Measurements from ENCODE around the gene LPAR3. TPM values are rescaled to one million over a fixed set of nuclear protein-coding genes. Genes with fewer than 3 reads are reported as not detected.

Gene LPAR3
- total RNA-seq, 1 donor from 2014 or later = 2.4 TPM

DNA sequence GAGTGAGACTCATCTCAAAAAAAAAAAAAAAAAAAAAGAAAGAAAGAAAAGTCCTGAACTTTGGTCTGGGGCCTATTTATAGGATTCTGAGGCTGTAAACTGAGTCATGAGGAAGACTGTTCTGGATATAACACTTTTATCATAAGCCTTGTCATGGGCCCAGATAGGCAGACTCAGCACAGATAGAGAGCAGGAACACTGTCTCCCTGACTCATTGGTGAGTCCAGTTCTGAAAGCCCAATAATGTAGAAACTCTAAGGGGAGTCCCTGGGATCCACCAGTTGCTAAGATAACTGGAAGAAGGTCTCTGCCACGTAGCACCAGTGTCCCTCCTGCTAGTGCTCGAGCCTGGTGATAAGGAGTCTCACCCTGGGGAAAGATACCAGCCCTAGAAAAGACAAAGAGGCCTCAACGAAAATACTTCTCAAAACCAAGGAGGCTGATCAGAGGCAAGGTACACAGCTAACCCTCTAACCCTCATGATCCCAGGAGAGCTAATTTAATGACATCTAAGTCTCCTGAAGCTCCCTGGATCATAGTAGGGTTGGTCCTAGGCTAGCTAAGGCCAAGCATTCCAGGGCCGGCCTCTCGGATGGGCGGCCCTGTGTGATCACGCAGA is 43.5 kb downstream of the LPAR3 start:
- no peak overlapping the region for H3K4me3 ChIP-seq
- no peaks in the 10 kb centered on the region for H3K27me3 ChIP-seq
- no peak overlapping the region for H3K9ac ChIP-seq
- H3K27ac ChIP-seq = no peak overlapping the region
- H3K36me3 ChIP-seq = no peaks in the 10 kb centered on the region
- H3K79me2 ChIP-seq (ENCODE audit: low read depth) = no peaks in the 10 kb centered on the region
- H4K20me1 ChIP-seq (ENCODE audit: low read depth) = no peaks in the 10 kb centered on the region
- TF ChIP-seq, protein P1, sequence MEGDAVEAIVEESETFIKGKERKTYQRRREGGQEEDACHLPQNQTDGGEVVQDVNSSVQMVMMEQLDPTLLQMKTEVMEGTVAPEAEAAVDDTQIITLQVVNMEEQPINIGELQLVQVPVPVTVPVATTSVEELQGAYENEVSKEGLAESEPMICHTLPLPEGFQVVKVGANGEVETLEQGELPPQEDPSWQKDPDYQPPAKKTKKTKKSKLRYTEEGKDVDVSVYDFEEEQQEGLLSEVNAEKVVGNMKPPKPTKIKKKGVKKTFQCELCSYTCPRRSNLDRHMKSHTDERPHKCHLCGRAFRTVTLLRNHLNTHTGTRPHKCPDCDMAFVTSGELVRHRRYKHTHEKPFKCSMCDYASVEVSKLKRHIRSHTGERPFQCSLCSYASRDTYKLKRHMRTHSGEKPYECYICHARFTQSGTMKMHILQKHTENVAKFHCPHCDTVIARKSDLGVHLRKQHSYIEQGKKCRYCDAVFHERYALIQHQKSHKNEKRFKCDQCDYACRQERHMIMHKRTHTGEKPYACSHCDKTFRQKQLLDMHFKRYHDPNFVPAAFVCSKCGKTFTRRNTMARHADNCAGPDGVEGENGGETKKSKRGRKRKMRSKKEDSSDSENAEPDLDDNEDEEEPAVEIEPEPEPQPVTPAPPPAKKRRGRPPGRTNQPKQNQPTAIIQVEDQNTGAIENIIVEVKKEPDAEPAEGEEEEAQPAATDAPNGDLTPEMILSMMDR (IDR thresholded peaks at IDR 0.05) = no peak
- TF ChIP-seq EZH2 (IDR thresholded peaks at IDR 0.05) = no peak
- no peak for TF ChIP-seq EZH2phosphoT487 (IDR thresholded peaks at IDR 0.05)
- no peaks in the 10 kb centered on the region for H3K9me3 Mint-ChIP-seq
- no peak overlapping the region for H3K4me3 Mint-ChIP-seq
- no peaks in the 10 kb centered on the region for H3K36me3 Mint-ChIP-seq
- no peak for DNase-seq (ENCODE audit: low spot score)
- no peak overlapping the region for H3K4me2 ChIP-seq
- no peak overlapping the region for H2AFZ ChIP-seq (replicated peaks)
- no peaks in the 10 kb centered on the region for H3K4me1 ChIP-seq
- H3K27ac Mint-ChIP-seq = peak overlapping the region; percentile 78
- no peaks in the 10 kb centered on the region for H3F3A ChIP-seq (ENCODE audit: low read depth)
- H3K4me1 Mint-ChIP-seq = peaks cover 15% of the 10 kb centered on the region
- H3K27me3 Mint-ChIP-seq (ENCODE audit: insufficient read depth, low read depth) = peaks cover 6% of the 10 kb centered on the region
- no peaks in the 10 kb centered on the region for H3K9me3 ChIP-seq (ENCODE audit: low read depth)

DNA sequence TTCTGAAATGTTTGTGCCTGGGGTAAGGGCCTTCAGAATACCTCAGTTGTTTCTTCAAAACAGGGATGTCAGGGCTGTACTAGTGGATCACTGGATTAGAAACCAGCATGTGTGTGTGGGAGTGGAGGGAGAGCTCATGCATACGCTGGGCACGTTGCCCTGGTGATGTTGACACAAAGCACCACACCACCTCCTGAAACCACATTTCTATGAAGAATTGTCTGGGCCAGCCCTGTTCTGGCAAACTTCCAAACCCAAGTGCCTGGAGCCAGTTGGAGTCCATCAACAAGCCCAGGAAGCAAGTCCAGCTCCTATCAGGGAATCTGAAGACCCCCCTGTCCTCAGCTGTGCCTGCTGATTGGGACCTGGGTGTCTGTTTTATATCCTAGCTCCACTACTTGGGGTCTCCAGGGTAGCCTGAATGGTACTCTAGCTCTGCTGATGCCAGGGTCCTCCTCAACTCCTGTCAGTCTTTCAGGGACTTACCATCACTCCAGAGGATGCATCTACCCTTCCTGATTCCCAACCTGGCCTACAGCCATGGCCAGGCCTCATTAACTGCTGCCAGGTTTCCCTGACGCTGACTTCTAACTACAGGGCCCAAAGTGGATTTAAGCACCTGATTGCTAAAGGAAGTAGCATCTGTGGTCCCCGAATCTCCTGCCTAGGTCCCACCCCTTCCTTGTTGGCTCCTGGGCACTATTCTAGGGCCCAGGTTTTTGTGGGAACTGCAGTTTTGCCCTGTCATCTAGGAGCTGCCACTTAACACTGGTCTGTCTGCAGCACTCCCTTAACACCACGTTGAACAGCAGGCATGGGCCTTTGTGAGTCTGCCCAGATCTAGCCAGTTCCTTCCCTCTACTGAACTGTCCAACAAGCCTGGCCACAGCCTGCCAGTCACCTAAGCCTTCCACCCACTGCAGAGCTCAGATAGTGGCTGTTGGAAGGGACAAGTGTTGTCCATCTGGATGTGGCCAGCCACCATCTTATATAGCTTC is 45.5 kb downstream of the LPAR3 start:
- H3K27ac Mint-ChIP-seq = no peak overlapping the region
- no peak overlapping the region for H3K4me3 Mint-ChIP-seq

DNA sequence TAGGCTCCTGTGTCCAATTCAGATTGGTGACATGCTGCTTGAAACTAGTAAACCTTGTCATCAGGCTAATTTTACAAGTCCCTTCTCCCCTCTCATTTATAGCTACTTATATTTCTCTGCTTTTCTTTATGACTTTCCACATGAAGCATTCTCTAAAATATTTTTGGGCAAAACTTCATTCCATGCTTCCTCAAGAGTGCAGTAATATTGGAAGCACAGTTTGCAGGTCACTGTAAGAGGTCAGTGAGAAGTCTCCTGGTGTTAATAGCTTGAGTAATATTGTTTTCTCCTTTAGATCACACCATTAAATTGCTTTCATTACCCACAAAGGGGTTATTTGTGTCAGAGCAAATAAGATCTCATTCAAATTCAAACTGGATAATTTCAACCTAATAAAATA is 46.6 kb downstream of the LPAR3 start:
- Histone ChIP-seq H3K9me3 (ENCODE audit: low read depth) (no peaks in the 10 kb centered on the region), H3K36me3 (no peaks in the 10 kb centered on the region), H3K79me2 (ENCODE audit: low read depth) (no peaks in the 10 kb centered on the region), H3F3A (ENCODE audit: low read depth) (no peaks in the 10 kb centered on the region), H3K4me1 (no peaks in the 10 kb centered on the region), H3K4me2 (no peak overlapping the region), H3K27ac (no peak overlapping the region), H2AFZ (replicated peaks) (no peak overlapping the region), H3K4me3 (no peak overlapping the region), H3K9ac (no peak overlapping the region), H3K27me3 (no peaks in the 10 kb centered on the region), H4K20me1 (ENCODE audit: low read depth) (no peaks in the 10 kb centered on the region)
- H3K4me1 Mint-ChIP-seq = peaks cover 12% of the 10 kb centered on the region
- H3K36me3 Mint-ChIP-seq = no peaks in the 10 kb centered on the region
- H3K27me3 Mint-ChIP-seq (ENCODE audit: insufficient read depth, low read depth) = peaks cover 3% of the 10 kb centered on the region
- H3K9me3 Mint-ChIP-seq = no peaks in the 10 kb centered on the region
- H3K27ac Mint-ChIP-seq = no peak overlapping the region
- H3K4me3 Mint-ChIP-seq = no peak overlapping the region
- TF ChIP-seq EZH2phosphoT487 (IDR thresholded peaks at IDR 0.05) (no peak), EZH2 (IDR thresholded peaks at IDR 0.05) (no peak)
- TF ChIP-seq, protein P1 (IDR thresholded peaks at IDR 0.05) = no peak
- DNase-seq (ENCODE audit: low spot score) = no peak

More for the DNA sequence above, 45.5 kb downstream of the LPAR3 start:
- Histone ChIP-seq H3K4me1 (no peaks in the 10 kb centered on the region), H3K4me3 (no peak overlapping the region), H3K4me2 (no peak overlapping the region), H3K9ac (no peak overlapping the region), H3K27me3 (no peaks in the 10 kb centered on the region), H3K79me2 (ENCODE audit: low read depth) (no peaks in the 10 kb centered on the region), H3K36me3 (no peaks in the 10 kb centered on the region), H3K27ac (no peak overlapping the region), H3K9me3 (ENCODE audit: low read depth) (no peaks in the 10 kb centered on the region), H4K20me1 (ENCODE audit: low read depth) (no peaks in the 10 kb centered on the region), H2AFZ (replicated peaks) (no peak overlapping the region), H3F3A (ENCODE audit: low read depth) (no peaks in the 10 kb centered on the region)
- H3K27me3 Mint-ChIP-seq (ENCODE audit: insufficient read depth, low read depth) = peaks cover 3% of the 10 kb centered on the region
- H3K4me1 Mint-ChIP-seq = peaks cover 15% of the 10 kb centered on the region
- no peaks in the 10 kb centered on the region for H3K9me3 Mint-ChIP-seq
- TF ChIP-seq EZH2phosphoT487 (IDR thresholded peaks at IDR 0.05) (no peak), EZH2 (IDR thresholded peaks at IDR 0.05) (no peak)
- TF ChIP-seq, protein P1 (IDR thresholded peaks at IDR 0.05) = no peak
- no peak for DNase-seq (ENCODE audit: low spot score)
- no peaks in the 10 kb centered on the region for H3K36me3 Mint-ChIP-seq
